ENCODE data around the gene SAMMSON.

GRCh38 chr3:69951616-69952015 lies 47.9 kb upstream of the SAMMSON start:
- TF ChIP-seq PBX3 (IDR thresholded peaks at IDR 0.05) (no peak), RFX5 (IDR thresholded peaks at IDR 0.05; ENCODE audit: low read length) (no peak), TAF1 (IDR thresholded peaks at IDR 0.05; ENCODE audit: borderline replicate concordance, low read depth, low read length) (no peak), CHD2 (IDR thresholded peaks at IDR 0.05; ENCODE audit: low read length, partially characterized antibody) (no peak)
- TF ChIP-seq, protein P1, sequence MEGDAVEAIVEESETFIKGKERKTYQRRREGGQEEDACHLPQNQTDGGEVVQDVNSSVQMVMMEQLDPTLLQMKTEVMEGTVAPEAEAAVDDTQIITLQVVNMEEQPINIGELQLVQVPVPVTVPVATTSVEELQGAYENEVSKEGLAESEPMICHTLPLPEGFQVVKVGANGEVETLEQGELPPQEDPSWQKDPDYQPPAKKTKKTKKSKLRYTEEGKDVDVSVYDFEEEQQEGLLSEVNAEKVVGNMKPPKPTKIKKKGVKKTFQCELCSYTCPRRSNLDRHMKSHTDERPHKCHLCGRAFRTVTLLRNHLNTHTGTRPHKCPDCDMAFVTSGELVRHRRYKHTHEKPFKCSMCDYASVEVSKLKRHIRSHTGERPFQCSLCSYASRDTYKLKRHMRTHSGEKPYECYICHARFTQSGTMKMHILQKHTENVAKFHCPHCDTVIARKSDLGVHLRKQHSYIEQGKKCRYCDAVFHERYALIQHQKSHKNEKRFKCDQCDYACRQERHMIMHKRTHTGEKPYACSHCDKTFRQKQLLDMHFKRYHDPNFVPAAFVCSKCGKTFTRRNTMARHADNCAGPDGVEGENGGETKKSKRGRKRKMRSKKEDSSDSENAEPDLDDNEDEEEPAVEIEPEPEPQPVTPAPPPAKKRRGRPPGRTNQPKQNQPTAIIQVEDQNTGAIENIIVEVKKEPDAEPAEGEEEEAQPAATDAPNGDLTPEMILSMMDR (IDR thresholded peaks at IDR 0.05), result no peak

Measured in SK-N-SH (cell line).